Neural progenitor cell (in vitro differentiated cells): ENCODE measurements around the gene IRX4.

ENCODE experiments used
- EZH2 ChIP-seq: fragments of 200-600 bp; sonication (generic); IDR thresholded peaks from 2 replicates; pipeline ENCODE4 v1.6.1; 2017; ENCODE audit warnings: antibody characterized with exemption, mild to moderate bottlenecking, moderate library complexity
- EZH2phosphoT487 ChIP-seq: fragments of 200-600 bp; sonication (generic); IDR thresholded peaks from 2 replicates; pipeline ENCODE4 v1.6.1; 2017; ENCODE audit warnings: antibody characterized with exemption
- TF ChIP-seq, protein P1 (sequence below): fragments of 200-600 bp; sonication (generic); IDR thresholded peaks from 2 replicates; pipeline ENCODE4 v1.5.1; 2017; ENCODE audit warnings: antibody characterized with exemption, mild to moderate bottlenecking

DNA sequence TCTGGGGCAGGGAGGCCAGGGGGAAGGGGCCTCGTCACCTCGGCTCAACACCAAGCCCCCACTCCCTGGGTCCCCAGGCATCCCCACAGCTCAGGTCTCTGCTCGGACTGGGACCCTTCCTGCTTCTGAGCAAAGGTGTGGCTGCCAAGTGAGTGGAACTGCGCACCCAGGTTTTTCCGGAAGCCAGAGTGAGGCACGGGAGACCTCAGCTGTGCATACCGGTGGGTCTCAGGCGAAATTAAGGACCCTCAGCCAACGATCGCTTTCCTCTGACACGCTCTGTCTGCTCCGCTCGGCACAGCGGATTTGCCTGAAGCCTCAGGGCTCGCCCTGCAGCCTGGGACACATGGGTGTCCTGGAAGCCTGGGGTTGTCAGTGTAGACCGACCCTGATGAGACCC, 41.0 kb upstream of the IRX4 start:
- TF ChIP-seq, protein P1, sequence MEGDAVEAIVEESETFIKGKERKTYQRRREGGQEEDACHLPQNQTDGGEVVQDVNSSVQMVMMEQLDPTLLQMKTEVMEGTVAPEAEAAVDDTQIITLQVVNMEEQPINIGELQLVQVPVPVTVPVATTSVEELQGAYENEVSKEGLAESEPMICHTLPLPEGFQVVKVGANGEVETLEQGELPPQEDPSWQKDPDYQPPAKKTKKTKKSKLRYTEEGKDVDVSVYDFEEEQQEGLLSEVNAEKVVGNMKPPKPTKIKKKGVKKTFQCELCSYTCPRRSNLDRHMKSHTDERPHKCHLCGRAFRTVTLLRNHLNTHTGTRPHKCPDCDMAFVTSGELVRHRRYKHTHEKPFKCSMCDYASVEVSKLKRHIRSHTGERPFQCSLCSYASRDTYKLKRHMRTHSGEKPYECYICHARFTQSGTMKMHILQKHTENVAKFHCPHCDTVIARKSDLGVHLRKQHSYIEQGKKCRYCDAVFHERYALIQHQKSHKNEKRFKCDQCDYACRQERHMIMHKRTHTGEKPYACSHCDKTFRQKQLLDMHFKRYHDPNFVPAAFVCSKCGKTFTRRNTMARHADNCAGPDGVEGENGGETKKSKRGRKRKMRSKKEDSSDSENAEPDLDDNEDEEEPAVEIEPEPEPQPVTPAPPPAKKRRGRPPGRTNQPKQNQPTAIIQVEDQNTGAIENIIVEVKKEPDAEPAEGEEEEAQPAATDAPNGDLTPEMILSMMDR: no peak
- TF ChIP-seq EZH2 (no peak), EZH2phosphoT487 (no peak)
